OCI-LY7 (cell line): ENCODE results near the gene ITSN2.

ENCODE experiments used
- EZH2phosphoT487 ChIP-seq: fragments of 200-600 bp; sonication (generic); IDR thresholded peaks from 2 replicates; pipeline ENCODE4 v1.6.1; 2018; ENCODE audit warnings: low read depth, borderline replicate concordance, mild to moderate bottlenecking, mixed run types, antibody characterized with exemption, low read length, moderate library complexity, mixed read lengths
- TF ChIP-seq, protein P1 (sequence below): fragments of 200-600 bp; sonication (generic); conservative IDR thresholded peaks from 2 replicates; pipeline ENCODE4 v1.5.1; 2014; ENCODE audit warnings: mild to moderate bottlenecking, antibody characterized with exemption, low read length, moderate library complexity, mixed read lengths

GRCh38 chr2:24169023-24169422 lies 191.3 kb downstream of the ITSN2 start:
- no peak for TF ChIP-seq EZH2phosphoT487
- TF ChIP-seq, protein P1, sequence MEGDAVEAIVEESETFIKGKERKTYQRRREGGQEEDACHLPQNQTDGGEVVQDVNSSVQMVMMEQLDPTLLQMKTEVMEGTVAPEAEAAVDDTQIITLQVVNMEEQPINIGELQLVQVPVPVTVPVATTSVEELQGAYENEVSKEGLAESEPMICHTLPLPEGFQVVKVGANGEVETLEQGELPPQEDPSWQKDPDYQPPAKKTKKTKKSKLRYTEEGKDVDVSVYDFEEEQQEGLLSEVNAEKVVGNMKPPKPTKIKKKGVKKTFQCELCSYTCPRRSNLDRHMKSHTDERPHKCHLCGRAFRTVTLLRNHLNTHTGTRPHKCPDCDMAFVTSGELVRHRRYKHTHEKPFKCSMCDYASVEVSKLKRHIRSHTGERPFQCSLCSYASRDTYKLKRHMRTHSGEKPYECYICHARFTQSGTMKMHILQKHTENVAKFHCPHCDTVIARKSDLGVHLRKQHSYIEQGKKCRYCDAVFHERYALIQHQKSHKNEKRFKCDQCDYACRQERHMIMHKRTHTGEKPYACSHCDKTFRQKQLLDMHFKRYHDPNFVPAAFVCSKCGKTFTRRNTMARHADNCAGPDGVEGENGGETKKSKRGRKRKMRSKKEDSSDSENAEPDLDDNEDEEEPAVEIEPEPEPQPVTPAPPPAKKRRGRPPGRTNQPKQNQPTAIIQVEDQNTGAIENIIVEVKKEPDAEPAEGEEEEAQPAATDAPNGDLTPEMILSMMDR = no peak
